NCI-H82 treated with DMSO at 0.1 percent for 48 hours (cell line): ENCODE data around the gene AARS1.
"Not testable (repeated sequence)": the region's sequence is repeated elsewhere in the genome, so short reads cannot be mapped to it uniquely, and the experiment has no call there.

Experiments
- DNase-seq: peaks from one replicate; lab custom pipeline; 2025; ENCODE audit not compliant: unreplicated experiment; lab: John Stamatoyannopoulos, UW

Gene AARS1

DNA sequence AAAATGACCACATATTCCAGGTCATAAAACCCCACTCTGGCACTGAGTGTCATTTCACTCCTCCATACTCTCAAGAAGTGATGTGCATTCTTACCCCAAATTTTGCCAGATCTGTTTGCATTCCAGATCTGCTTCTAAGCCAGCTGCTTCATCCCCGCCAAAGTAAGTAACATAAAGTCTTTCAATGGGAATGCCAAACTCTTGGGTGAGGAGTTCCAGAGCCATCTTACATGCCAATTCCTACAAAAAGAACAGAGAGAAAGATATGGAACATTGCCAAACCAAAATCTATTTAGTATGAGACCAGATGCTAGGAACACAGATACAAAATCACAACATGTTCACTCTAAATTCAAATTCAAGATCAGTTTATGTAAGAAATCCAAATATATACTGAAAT lies 12.9 kb downstream of the AARS1 start:
- DNase-seq, result no peak

DNA sequence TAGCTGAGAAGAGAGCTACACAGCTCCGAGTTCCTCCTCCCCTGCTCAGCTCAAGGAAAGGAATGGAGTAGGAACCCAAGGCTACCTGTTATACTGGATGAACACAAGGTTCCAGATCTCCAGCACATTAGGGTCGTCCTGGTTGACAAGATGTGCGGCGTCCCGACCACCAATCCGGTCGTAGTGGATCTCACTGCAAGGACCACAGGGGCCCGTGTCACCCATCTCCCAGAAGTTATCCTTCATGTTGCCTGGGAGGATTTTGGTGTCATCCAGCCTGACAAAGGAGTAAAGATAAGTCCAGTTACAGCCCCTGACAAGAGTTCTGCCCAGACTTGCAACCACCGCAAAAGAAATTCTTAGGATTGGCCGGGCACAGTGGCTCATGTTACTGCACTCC lies 17.6 kb downstream of the AARS1 start:
- DNase-seq, result no peak

DNA sequence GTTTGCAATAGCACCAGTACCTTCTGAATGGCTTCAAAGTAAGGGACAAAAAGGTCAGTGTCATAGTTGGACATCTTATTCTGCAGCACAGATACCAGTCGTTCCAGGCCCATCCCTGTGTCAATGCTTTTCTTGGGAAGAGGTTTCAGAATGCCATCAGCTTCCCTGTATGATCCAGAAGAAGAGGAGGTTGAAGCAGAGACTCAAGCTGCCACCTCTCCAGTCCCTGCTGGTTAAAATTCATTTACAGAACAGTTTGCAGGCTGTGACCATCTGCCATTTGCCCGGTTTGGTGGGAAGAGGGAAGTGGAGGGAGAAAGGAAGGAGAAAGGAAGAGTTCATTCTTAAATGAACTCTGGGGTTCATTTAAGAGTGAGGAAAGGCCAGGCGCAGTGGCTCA lies 19.1 kb downstream of the AARS1 start:
- DNase-seq, result no peak

DNA sequence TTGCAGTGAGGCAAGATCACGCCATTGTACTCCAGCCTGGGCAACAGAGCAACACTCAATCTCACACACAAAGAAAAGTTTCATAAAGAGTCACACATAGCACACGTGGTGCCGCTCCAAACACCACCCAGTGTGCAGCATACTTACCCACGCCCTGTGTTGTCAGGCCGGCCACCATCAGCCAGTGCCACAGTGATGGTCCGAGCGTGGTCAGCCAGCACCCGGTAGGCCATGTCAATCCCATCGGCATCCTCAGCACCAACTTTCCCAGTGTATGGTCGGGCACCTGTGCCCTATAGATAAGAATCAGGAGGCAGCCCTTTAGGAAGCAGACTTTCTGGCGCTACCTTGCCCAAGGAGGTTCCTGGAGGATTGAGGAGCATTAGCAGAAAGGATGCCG lies 19.8 kb downstream of the AARS1 start:
- no peak for DNase-seq

DNA sequence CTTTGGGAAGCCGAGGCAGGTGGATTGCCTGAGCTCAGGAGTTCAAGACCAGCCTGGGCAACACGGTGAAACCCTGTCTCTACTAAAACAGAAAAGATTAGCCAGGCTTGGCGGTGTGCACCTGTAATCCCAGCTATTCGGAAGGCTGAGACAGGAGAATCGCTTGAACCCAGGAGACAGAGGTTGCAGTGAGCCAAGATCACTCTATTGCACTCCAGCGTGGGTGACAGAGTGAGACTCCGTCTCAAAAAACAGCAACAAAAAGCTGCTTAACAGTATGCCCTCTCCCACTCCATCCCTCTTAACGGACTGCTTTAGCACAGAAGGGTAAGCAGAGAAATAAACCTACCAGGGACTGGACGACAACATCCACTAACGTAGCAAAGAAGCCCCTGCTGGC lies 21.4 kb downstream of the AARS1 start:
- not testable (repeated sequence) for DNase-seq

DNA sequence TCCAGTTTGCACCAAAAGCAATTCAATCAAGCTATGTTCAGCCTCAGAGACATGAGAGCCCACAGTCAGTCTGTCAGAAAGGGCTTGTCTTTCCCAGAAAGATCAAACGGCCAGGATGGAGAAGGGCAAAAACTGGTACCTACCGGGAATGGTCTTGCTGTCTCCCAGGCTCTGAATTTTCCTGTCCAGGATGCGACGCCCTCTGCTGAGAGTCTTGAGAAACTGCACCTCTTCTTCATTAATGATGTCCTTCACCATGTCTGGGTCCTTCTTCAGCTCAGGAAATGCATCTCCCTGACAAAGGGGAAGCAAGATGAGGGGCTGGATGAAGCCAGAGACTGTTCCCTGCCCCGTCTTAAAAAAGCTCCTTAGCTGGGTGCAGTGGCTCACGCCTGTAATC lies 21.8 kb downstream of the AARS1 start:
- DNase-seq, result peak; percentile 20

DNA sequence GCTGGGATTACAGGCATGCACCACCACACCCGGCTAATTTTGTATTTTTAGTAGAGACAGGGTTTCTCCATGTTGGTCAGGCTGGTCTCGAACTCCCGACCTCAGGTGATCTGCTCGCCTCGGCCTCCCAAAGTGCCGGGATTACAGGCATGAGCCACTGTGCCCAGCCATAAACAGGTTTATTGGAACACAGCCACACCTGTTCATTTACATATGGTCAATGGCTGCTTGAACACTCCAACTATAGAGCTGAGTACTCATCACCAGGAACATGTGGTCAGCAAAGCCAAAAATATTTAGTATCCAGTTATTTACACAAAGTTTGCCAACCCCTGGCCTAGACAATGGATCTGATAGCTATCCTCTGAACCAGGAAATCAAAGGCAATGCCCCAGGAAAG lies 29.4 kb downstream of the AARS1 start:
- not testable (repeated sequence) for DNase-seq

DNA sequence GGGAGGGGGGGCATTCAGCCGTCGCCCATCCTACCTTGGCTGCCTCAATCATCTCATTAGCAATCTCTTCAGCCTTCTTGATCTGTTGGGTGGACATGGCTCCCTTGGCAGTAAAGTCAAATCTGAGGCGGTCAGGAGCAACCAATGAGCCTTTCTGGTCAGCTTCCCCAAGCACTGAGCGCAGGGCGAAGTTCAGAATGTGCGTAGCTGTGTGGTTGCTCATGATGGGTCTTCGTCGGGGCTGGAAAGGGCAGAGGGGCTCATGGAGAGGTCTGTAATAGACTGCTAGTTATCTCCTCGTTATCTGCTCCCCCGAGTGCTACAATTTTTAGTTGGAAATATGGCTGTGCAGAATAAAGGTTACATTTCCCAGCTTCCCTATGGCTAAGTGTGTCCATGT lies 30.4 kb downstream of the AARS1 start:
- DNase-seq, result no peak

DNA sequence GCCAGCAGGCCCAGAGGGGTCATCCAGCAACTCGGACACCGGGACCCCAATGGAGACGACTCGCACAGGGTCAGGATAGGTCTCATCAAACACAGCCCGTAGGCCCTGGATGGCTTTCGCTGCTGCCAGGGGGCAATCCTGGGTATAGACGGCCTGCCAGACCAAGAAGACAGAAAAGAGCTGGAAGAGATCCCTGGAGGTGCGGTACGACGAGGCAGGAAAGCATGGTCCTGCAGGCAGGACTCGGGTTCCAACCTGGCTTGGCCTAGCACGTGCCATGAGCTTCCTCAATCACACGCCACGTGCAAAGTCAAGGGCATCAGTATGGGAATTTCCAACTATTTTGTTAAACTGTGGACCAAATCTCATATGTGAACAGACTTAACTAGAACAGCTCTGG lies 31.2 kb downstream of the AARS1 start:
- no peak for DNase-seq

DNA sequence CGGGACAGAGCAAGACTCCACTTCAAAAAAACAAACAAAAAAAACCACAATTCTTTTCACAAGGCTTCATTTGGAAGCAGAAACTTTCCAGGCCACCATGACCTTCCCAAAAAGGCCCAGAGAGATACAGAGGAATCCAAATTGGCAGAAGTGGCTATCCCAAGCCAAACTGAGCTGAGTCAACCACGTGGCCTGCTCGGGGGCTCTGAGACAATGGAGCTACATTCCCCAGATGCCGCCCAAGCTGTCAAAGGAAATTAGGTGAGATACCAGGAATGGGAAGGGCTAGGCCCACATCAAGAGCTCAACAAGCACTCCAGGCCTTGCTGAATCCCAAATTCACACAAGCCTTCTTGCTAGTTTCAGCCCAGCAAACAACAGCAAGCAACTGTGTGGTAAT lies 31.9 kb downstream of the AARS1 start:
- no peak for DNase-seq

DNA sequence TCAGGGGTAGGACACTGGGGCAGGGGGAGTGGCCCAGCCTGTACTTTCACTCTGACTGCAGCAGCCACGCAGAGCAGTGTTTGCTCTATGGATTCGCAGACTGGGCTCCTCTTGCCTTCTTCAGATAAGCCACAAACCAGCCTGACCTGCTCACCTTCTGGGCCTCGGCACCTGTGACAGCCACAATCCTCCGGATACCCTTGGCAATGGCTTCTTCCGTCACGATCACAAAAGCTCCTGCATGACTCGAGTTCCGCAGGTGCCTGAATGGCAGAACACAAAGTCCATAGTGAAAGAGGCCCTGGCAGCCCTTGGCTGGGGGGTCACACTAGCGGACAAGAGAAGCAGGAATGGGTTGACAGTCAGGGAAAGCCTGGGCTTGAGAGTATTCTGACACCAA lies 33.7 kb downstream of the AARS1 start:
- DNase-seq, result no peak

DNA sequence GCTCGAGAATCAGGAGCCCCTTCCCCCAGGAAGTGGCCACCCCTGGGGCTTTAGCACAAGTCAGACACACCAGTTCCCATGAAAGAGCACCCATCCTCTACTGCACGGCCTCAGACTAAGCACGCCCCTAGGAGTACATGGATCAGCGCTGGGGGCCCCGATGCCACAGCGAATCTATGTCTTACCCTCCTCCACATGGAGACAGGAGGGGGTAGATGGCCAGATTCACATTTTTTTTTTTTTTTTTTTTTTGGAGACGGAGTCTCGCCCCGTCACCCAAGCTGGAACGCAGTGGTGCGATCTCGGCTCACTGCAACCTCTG lies 34.4 kb downstream of the AARS1 start:
- no peak for DNase-seq

DNA sequence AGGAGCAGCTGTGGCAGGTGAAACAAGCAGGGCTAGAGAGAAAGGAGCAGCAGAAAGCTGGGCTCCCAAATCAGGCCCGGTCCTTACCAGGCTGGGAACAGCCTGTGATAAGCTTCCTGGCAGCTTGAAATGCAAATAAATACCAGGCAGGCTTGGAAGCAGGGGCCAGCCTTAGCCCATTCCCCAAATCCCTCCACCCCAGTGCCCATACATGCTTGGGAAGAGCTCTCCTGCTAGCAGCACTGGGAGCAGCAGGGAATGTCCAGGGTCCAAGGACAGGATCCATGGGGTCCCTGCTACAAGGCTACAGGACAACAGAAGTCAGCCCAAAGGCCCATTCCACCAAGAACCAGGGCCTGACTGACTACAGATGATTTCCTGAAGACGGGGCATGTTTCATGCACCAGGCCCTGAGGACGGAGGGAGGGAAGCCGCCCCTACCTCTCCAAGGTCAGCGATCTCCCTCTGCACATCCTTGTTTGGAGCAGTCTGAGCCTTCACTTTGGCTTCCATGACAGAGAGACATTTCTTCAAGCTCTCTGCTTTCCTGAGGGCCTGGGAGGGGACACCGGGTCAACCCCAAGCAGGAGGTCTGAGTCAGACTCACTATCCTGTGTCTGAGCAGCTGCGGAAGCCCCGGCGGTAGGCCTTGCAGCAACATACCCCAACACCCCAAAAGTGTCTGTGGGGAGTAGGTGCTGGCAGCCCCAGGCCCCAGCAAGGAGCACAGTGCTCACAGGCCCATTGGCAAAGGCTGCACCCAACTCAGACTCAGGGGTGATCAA lies 34.9 kb downstream of the AARS1 start:
- DNase-seq, result no peak

DNA sequence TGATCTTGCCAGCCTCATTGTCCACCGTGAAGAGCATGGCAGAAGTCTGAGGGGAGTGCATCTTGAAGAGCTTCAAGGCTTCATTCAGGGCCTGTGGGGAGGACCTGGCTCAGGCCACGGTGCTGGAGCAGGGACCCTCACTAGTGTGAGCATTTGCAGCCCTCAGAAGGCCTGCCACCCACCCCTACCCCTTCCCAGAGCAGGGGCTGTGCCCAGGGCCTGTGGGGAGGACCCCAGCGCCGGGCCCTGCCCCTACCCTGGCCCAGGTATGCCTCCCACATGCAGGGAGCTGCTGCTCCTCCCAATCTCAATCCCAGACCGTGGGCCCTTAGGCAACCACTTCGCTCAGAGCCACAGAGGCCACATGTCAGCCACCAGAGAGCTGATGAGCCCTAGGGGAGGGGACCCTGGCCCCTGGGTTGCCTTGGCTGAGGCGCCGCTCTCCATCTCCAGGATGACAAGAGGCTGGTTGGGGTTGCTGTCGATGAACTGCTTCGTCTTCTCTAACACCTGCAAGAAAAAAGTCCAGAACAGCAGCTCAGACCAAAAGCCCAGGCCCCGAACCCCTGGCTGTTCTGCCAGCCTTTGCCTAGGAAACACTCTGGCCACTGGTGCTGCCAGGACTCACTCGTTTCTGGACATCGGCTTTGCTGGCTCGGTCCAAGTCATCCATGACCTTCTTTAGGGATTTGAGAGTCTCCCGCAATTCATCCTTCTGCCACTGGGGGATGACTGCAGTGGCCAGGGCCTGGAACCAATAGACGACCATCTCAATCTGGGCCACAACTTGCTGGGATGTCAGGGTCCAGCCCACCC lies 35.8 kb downstream of the AARS1 start:
- no peak for DNase-seq

DNA sequence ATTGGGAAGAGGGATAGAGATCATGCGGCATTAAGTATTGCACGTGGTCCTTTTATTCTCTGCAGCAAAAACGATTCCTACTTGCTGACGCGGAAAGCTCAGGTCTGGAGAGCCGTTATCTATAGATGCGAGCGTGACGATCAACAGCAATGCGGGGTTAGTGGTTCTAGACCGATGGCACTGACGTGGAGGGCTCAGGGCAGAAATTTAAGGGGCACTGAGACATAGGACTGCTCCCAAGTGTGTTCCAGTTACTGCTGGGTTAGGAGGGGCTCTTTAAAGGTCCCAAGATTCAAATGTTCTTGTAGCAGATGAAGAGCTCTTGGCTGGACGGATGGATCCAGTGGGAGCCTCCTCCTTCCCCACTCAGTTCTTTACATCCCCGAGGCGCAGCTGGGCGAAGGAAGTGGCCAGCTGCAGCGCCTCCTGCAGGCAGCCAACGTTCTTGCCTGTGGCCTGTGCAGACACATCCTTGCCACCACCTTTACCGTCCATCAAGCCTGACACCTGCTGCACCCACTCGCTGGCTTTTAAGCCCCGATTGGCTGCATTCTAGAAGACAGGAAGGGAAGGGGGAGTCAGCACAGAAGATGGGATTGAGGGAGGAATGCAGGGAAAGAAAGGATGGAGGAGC lies 36.8 kb downstream of the AARS1 start:
- DNase-seq, result no peak

DNA sequence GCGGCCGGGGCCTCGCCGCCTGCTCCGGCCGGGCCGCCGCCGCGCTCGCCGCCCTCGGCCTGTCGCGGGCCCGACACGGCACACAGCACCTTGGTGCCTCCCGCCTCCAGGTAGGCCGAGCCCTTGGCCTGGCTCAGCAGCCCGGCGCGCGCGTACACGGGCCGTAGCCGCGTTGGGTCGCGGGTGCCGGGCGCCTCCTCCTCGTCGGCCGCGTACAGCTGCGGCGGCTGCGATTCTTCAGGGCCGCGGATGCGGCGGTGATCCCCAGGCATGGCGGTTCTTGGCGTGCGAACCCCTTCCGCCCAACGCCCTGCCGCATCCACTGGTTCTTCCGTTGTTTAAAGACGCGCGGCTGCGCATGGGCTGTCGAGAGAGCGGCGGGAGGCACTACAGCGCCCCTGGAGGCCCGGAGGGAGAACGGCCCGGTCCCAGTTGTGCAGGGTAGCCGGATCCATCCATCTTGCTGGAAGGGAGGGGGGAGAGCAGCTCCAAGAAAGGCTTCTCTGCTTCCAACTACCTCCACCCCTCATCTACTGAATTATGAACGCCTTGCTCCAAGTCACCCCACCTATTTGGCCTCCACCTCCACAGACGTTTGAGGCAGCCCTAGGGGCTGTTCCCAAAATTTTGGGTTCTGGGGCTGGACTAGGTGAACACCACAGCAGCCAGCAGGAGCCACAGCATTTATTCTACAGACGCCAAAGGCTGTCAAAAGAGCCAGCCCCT lies 37.5 kb downstream of the AARS1 start, which contains the start of gene EXOSC6:
Gene EXOSC6, minus strand, starts transcription at position 312 of the 726 bp plus-strand sequence. Its CDS starts 40 bp downstream, at position 272.
- DNase-seq, result peak; percentile 81

DNA sequence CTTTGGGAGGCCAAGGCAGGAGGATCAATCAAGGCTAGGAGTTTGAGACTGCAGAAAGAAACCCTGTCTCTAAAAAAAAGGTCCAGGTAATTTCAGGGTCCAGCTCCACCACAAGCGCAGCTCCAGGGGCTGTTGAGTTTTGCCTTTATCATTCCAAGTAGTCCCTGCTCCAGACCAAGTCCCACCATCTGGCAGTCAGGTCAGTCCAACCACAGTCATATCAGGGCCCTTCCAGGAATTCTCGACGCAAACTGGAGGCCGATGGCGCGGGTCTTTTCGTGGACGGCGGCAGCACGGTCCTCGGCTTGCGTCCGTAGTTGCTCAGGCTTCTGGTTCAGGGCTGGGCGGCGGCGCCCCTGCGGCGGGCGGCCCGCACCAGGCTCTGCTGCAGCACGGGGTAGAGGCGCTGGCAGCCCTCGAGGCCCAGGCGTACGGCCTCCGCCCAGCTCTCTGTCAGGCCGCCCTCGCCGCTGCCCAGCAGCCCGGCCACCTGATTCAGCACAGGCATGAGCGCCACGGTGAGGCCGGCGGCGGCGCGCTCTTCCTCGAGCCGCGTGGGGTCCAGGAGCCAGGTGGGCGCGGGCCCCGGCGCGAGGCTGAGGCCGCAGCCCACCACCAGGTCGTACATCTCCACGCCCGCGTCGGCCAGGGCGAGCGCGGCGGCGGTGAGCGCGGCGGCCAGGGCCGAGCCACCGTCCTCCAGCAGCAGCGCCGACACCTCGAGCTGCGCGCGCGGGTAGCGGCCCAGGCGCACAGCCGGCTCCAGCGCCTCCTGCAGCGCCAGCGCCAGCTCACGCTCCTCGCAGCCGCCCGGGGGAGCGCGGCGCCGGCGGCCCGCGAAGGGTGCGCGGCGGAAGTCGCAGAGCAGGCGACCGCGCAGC lies 38.3 kb downstream of the AARS1 start:
- no peak for DNase-seq

DNA sequence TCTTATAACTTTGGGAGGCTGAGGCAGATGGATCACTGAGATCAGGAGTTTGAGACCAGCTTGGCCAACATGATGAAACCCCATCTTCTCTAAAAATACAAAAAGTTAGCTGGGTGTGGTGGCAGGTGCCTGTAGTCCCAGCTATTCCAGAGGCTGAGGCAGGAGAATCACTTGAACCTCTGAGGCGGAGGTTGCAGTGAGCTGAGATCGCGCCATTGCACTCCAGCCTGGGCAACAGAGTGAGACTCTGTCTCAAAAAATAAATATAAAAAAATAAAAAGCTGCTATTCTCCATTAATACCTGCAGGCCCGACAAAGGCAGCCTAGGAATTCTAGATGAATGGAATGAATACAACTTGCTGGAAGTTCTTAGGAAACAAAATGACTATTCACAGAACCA lies 39.6 kb downstream of the AARS1 start:
- DNase-seq, result not testable (repeated sequence)

DNA sequence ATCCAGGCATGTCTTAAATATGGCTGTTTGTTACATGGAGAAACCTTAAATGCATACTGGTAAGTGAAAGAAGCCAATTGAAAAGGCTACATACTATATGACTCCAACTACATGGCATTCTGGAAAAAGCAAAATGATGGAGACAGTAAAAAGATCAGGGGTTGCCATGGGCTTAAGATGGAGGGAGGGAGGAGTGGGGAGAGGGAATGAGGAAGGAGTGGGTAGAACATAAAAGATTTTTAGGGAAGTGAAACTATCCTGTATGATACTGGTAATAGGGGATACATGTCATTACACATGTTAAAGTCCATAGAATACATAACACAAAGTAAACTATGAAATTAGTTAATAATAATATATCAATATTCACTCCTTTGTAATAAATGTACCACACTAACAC lies 50.5 kb downstream of the AARS1 start:
- not testable (repeated sequence) for DNase-seq

DNA sequence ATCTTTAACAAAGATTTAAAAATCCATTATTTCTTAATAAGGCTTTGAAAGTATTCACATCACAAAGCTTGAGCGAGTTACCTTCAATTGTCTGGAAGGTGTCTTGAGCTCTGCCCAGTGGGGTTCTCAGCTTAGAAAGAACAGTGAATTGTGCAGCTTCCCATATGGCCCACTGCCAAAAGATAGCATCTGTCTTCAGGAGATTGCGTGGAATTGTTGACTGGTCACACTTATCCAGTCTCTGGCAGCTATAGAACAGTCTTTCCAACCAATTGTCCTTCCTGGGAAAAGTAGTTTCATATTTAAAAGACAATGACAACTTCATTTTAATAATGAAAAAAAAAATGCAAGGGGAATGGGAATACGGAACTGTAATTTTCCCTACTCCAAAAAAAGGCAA lies 57.5 kb downstream of the AARS1 start:
- DNase-seq, result not testable (repeated sequence)
